PC-9 (cell line): ENCODE data around the gene PDE3B. TPM values are rescaled to one million over a fixed set of nuclear protein-coding genes. Genes with fewer than 3 reads are reported as not detected.
"Not testable (repeated sequence)": the region's sequence is repeated elsewhere in the genome, so short reads cannot be mapped to it uniquely, and the experiment has no call there.

Experiments
- BruUV-seq: library from RNA; stranded (reverse); fragments of 400-500 nt; replicated peaks from 2 replicates; lab custom pipeline; 2021; lab: Mats Ljungman, UMichigan
- CTCF ChIA-PET: fragments of 300-600 bp; sonication (Branson Sonifier 250); formaldehyde crosslinking; loops from one replicate; lab custom pipeline; 2022; ENCODE audit warnings: antibody characterized with exemption; lab: Charles Lee
- POLR2A ChIA-PET: fragments of 300-600 bp; sonication (Branson Sonifier 250); formaldehyde crosslinking; loops from one replicate; lab custom pipeline; 2022; ENCODE audit warnings: antibody characterized with exemption; ENCODE audit not compliant: unreplicated experiment; lab: Charles Lee
- DNase-seq, 2 experiments: peaks; one replicate each; pipeline versions ENCODE4 v3.0.0 to v3.0.0-alpha.2; 2015 to 2022; ENCODE audit warnings: mixed read lengths in 1 of 2
- H2AFZ ChIP-seq: fragments of 200-600 bp; sonication (generic); 2 replicates; pipeline ENCODE4 v1.8.1; 2017; ENCODE audit warnings: antibody characterized with exemption
- H3F3A ChIP-seq: fragments of 200-600 bp; sonication (generic); 2 replicates; pipeline ENCODE4 v1.8.1; 2017; ENCODE audit warnings: antibody characterized with exemption, mild to moderate bottlenecking, low read depth; ENCODE audit not compliant: insufficient read depth
- H3K27ac ChIP-seq: fragments of 200-600 bp; sonication (generic); 2 replicates; pipeline ENCODE4 v1.6.1; 2016; ENCODE audit warnings: mixed run types
- H3K27me3 ChIP-seq: fragments of 200-600 bp; sonication (generic); 2 replicates; pipeline ENCODE4 v1.6.1; 2016; ENCODE audit warnings: low read depth, mixed run types; ENCODE audit not compliant: insufficient read depth
- H3K36me3 ChIP-seq: fragments of 200-600 bp; sonication (generic); 2 replicates; pipeline ENCODE4 v1.6.1; 2016; ENCODE audit warnings: low read depth, mixed run types
- H3K4me1 ChIP-seq: fragments of 200-600 bp; sonication (generic); replicated peaks from 2 replicates; pipeline ENCODE4 v1.6.1; 2016; ENCODE audit warnings: mixed run types; ENCODE audit not compliant: insufficient read depth
- H3K4me2 ChIP-seq: fragments of 200-600 bp; sonication (generic); 2 replicates; pipeline ENCODE4 v1.6.1; 2017; ENCODE audit warnings: mixed run types
- H3K4me3 ChIP-seq: fragments of 200-600 bp; sonication (generic); 2 replicates; pipeline ENCODE4 v1.6.1; 2016; ENCODE audit warnings: mixed run types
- H3K79me2 ChIP-seq: fragments of 200-600 bp; sonication (generic); 2 replicates; pipeline ENCODE4 v1.6.1; 2017; ENCODE audit warnings: low read depth, mixed run types
- H3K9me2 ChIP-seq: fragments of 200-600 bp; sonication (generic); 2 replicates; pipeline ENCODE4 v1.8.1; 2017; ENCODE audit warnings: mild to moderate bottlenecking; ENCODE audit not compliant: insufficient read depth
- H3K9me3 ChIP-seq: fragments of 200-600 bp; sonication (generic); 2 replicates; pipeline ENCODE4 v1.8.1; 2016; ENCODE audit warnings: low read depth; ENCODE audit not compliant: insufficient read depth
- H4K20me1 ChIP-seq: fragments of 200-600 bp; sonication (generic); 2 replicates; pipeline ENCODE4 v1.8.1; 2017; ENCODE audit not compliant: insufficient read depth
- EZH2 ChIP-seq: fragments of 200-600 bp; sonication (generic); IDR thresholded peaks from 2 replicates; pipeline ENCODE4 v1.8.0; 2017; ENCODE audit warnings: antibody characterized with exemption, low read depth
- intact Hi-C: fragments of 100-400 bp; cut with micrococcal nuclease; formaldehyde crosslinking; loops from one replicate; pipeline ENCODE4 v1.10.0; 2022; ENCODE audit not compliant: unreplicated experiment
- total RNA-seq: library from RNA; stranded (reverse); gene quantifications from 2 replicates; pipeline ENCODE4 v1.2.3, GENCODE V29; 2021
- TF ChIP-seq, protein P1 (sequence below): fragments of 200-600 bp; sonication (generic); conservative IDR thresholded peaks from 2 replicates; pipeline ENCODE4 v1.6.1; 2017; ENCODE audit warnings: mixed run types, antibody characterized with exemption, mild to moderate bottlenecking, moderate library complexity

Gene PDE3B
- total RNA-seq, 1 experiment from 2014 or later, result not detected

DNA sequence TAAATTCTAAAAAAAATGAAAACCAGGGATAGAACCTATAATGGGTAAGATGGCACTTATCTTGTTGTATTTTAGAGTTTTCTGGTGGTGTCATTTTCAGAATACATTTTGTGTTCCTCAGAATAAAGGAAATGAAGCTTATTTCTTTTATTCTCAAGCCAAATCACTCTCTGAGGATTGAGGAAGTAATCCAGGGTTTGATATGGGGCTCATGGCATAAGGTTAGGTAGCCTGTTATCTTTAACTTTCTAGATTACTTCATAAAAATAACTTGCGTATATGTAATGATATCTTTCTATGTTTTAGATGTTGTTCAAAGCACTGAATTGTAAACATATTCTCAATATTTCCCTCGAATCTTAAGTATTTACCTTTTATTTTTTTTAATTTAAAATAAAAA, 33.5 kb downstream of the PDE3B start:
- no peak overlapping the region for H2AFZ ChIP-seq
- intact Hi-C loops, result no loop called here
- ChIA-PET POLR2A (no interaction called here), CTCF (no interaction called here)
- H3K9me3 ChIP-seq, result no peaks in the 10 kb centered on the region
- no TSS peak for BruUV-seq
- H3K4me3 ChIP-seq, result no peak overlapping the region
- no peaks in the 10 kb centered on the region for H4K20me1 ChIP-seq
- H3K9me2 ChIP-seq, result no peaks in the 10 kb centered on the region
- no peak for DNase-seq
- H3K27me3 ChIP-seq, result no peaks in the 10 kb centered on the region
- no peaks in the 10 kb centered on the region for H3K4me1 ChIP-seq
- no peaks in the 10 kb centered on the region for H3K79me2 ChIP-seq
- TF ChIP-seq EZH2, result no peak
- TF ChIP-seq, protein P1, sequence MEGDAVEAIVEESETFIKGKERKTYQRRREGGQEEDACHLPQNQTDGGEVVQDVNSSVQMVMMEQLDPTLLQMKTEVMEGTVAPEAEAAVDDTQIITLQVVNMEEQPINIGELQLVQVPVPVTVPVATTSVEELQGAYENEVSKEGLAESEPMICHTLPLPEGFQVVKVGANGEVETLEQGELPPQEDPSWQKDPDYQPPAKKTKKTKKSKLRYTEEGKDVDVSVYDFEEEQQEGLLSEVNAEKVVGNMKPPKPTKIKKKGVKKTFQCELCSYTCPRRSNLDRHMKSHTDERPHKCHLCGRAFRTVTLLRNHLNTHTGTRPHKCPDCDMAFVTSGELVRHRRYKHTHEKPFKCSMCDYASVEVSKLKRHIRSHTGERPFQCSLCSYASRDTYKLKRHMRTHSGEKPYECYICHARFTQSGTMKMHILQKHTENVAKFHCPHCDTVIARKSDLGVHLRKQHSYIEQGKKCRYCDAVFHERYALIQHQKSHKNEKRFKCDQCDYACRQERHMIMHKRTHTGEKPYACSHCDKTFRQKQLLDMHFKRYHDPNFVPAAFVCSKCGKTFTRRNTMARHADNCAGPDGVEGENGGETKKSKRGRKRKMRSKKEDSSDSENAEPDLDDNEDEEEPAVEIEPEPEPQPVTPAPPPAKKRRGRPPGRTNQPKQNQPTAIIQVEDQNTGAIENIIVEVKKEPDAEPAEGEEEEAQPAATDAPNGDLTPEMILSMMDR, result no peak
- H3K36me3 ChIP-seq, result no peaks in the 10 kb centered on the region
- H3K4me2 ChIP-seq, result no peak overlapping the region
- H3F3A ChIP-seq, result no peaks in the 10 kb centered on the region
- H3K27ac ChIP-seq, result no peak overlapping the region

DNA sequence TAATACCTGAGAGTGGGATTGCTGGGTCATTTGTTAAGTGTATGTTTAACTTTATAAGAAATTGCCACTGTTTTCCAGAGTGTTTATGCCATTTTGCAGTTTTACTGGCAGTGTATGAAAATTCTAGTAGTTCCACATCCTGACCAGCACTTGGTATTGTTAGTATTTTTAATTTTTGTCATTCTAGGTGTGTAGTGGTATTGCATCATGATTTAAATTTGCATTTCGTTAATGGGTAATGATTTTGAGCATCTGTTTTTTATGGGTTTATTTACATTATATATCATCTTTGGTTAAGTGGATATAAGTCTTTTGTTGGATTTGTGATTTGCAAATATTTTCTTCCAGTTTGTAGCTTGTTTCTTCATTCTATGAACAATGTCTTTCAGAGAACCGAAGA, 34.7 kb downstream of the PDE3B start:
- H2AFZ ChIP-seq, result no peak overlapping the region
- TF ChIP-seq, protein P1, result no peak
- TF ChIP-seq EZH2, result no peak
- intact Hi-C loops, result no loop called here

DNA sequence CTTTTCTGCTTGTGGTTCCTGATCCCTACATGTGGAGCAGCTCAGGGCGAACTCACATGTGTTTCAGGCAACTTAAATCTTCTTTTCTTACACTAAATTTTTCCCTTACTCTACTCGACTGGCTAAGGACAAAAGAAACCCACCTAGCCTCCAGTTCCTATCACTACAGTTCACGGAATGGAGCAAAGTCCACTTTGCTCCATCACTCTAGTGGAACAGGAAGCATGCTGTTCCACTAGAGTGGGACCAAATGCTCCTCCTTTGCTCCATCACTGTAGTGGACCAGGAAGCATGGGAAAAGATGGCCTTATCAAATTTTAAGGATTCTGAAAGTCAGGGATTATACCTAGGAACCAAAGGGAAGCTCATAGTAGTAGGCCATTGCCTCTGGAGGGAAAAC, 36.1 kb downstream of the PDE3B start:
- no peaks in the 10 kb centered on the region for H3K9me3 ChIP-seq
- TF ChIP-seq EZH2, result no peak
- TF ChIP-seq, protein P1, result no peak
- no peaks in the 10 kb centered on the region for H3F3A ChIP-seq
- intact Hi-C loops, result no loop called here
- no peak overlapping the region for H2AFZ ChIP-seq
- DNase-seq, result no peak
- H3K9me2 ChIP-seq, result no peaks in the 10 kb centered on the region
- BruUV-seq, result no TSS peak
- H3K79me2 ChIP-seq, result no peaks in the 10 kb centered on the region
- no peaks in the 10 kb centered on the region for H4K20me1 ChIP-seq
- CTCF ChIA-PET, result no interaction called here
- H3K36me3 ChIP-seq, result no peaks in the 10 kb centered on the region
- POLR2A ChIA-PET, result no interaction called here
- no peaks in the 10 kb centered on the region for H3K27me3 ChIP-seq
- no peak overlapping the region for H3K27ac ChIP-seq
- no peak overlapping the region for H3K4me2 ChIP-seq
- H3K4me1 ChIP-seq, result no peaks in the 10 kb centered on the region
- H3K4me3 ChIP-seq, result no peak overlapping the region

More for the DNA sequence above, 34.7 kb downstream of the PDE3B start:
- POLR2A ChIA-PET, result no interaction called here
- no peaks in the 10 kb centered on the region for H3K79me2 ChIP-seq
- H3K27ac ChIP-seq, result no peak overlapping the region
- H3K36me3 ChIP-seq, result no peaks in the 10 kb centered on the region
- H3K4me3 ChIP-seq, result no peak overlapping the region
- no peaks in the 10 kb centered on the region for H3F3A ChIP-seq
- BruUV-seq, result no TSS peak
- no peak overlapping the region for H3K4me2 ChIP-seq
- H3K9me2 ChIP-seq, result no peaks in the 10 kb centered on the region
- no peaks in the 10 kb centered on the region for H3K27me3 ChIP-seq
- CTCF ChIA-PET, result interaction anchor here (0.6 kb wide), 1 partner anchor 588 kb away, joined by 5 read pairs; no protein-coding TSS in a partner anchor
- DNase-seq, result no peak
- no peaks in the 10 kb centered on the region for H3K9me3 ChIP-seq
- H4K20me1 ChIP-seq, result no peaks in the 10 kb centered on the region
- H3K4me1 ChIP-seq, result no peaks in the 10 kb centered on the region

DNA sequence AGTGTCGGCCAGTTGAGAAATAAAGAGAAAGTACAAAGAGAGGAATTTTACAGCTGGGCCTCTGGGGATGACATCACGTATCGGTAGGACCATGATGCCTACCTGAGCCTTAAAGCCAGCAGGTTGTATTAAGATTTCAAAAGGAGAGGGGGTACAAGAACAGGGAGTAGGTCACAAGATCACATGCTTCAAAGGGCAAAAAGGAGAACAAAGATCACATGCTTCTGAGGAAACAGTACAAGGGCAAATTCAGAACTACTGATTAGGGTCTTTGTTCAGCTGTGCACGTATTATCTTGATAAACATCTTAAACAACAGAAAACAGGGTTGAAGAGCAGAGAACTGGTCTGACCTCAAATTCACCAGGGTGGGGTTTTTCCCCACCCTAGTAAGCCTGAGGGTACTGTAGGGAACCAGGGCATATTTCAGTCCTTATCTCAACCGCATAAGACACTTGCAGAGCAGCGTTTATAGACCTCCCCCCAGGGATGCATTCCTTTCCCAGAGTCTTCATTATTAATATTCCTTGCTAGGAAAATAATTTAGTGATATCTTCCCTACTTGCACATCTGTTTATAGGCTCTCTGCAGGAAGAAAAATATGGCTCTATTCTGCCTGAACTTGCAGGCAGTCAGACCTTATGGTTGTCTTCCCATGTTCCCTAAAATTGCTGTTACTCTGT, 40.8 kb downstream of the PDE3B start:
- H2AFZ ChIP-seq, H3K4me2 ChIP-seq, H3K4me3 ChIP-seq, intact Hi-C loops, H3K27me3 ChIP-seq, H3K27ac ChIP-seq, H3K36me3 ChIP-seq, BruUV-seq, DNase-seq, H3K9me2 ChIP-seq, CTCF ChIA-PET, H3K79me2 ChIP-seq, POLR2A ChIA-PET, H3K4me1 ChIP-seq, H3K9me3 ChIP-seq, H3F3A ChIP-seq, H4K20me1 ChIP-seq: not testable (repeated sequence)
